Loucy (cell line): ENCODE results near the gene RRP1B.

Experiments used
- CTCF ChIP-seq: fragments of 200-600 bp; sonication (generic); conservative IDR thresholded peaks from 2 replicates; pipeline ENCODE4 v1.5.1; 2014; ENCODE audit warnings: mild to moderate bottlenecking, antibody characterized with exemption, low read length
- EZH2phosphoT487 ChIP-seq: fragments of 200-600 bp; IDR thresholded peaks from 2 replicates; pipeline ENCODE4 v1.6.1; 2018; ENCODE audit warnings: antibody characterized with exemption, mild to moderate bottlenecking, moderate library complexity, borderline replicate concordance

- TF ChIP-seq CTCF (no peak), EZH2phosphoT487 (no peak)
Measured at GRCh38 chr21:43653626-43654025, 5.7 kb upstream of the RRP1B start.
